ENCODE results near the gene DDX51.

The DDX51 gene

DNA sequence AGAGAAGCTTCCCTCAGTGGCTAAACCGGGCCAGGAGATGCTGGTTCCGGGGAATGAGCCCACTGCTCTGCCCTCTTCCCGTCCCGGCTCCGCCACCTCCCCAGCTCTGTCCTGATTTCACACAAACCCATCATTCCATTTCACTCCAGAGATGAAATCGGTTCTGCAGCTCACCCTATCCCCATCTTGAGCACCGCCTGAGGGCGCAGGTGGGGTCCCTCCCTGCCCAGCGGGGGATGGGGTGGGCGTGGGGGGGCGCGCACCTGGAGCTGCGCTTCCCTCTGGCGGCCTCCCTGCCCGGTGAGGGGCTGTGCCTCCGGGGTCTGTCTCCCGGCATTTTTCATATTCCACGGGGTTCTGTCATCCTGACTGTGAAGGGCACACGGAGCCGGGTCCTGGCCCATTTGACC is 44.8 kb upstream of the DDX51 start:
- TF ChIP-seq, protein P1, sequence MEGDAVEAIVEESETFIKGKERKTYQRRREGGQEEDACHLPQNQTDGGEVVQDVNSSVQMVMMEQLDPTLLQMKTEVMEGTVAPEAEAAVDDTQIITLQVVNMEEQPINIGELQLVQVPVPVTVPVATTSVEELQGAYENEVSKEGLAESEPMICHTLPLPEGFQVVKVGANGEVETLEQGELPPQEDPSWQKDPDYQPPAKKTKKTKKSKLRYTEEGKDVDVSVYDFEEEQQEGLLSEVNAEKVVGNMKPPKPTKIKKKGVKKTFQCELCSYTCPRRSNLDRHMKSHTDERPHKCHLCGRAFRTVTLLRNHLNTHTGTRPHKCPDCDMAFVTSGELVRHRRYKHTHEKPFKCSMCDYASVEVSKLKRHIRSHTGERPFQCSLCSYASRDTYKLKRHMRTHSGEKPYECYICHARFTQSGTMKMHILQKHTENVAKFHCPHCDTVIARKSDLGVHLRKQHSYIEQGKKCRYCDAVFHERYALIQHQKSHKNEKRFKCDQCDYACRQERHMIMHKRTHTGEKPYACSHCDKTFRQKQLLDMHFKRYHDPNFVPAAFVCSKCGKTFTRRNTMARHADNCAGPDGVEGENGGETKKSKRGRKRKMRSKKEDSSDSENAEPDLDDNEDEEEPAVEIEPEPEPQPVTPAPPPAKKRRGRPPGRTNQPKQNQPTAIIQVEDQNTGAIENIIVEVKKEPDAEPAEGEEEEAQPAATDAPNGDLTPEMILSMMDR (IDR thresholded peaks at IDR 0.05; ENCODE audit: insufficient read depth, missing control alignments): no peak
- DNase-seq (ENCODE audit: insufficient read length, low spot score) (no peak), FAIRE-seq (no peak)

DNA sequence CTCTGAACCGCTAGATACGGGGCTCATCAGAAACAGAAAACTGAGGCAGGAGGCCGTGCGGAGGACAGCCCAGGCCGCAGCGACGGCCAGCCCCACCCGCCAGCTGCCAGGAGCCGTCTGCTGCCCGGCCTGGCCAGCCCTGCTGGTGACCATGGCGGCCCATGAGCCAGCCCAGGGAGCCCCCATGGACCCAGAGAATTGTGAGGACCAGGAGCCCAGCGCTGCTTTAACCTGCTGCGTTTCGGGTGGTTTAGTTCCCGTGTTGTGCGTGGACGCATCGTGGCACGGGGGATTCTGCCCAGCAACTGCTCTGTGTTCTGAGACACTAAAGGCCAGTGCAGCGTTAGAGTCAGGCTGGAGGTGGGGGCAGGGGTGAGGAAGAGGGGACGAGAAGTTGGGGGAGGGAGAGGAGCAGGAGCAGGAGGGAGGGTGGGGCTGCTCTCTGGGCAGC is 44.4 kb upstream of the DDX51 start:
- no peak for FAIRE-seq
- TF ChIP-seq, protein P1 (IDR thresholded peaks at IDR 0.05; ENCODE audit: insufficient read depth, missing control alignments): no peak
- DNase-seq (ENCODE audit: insufficient read length, low spot score): no peak

DNA sequence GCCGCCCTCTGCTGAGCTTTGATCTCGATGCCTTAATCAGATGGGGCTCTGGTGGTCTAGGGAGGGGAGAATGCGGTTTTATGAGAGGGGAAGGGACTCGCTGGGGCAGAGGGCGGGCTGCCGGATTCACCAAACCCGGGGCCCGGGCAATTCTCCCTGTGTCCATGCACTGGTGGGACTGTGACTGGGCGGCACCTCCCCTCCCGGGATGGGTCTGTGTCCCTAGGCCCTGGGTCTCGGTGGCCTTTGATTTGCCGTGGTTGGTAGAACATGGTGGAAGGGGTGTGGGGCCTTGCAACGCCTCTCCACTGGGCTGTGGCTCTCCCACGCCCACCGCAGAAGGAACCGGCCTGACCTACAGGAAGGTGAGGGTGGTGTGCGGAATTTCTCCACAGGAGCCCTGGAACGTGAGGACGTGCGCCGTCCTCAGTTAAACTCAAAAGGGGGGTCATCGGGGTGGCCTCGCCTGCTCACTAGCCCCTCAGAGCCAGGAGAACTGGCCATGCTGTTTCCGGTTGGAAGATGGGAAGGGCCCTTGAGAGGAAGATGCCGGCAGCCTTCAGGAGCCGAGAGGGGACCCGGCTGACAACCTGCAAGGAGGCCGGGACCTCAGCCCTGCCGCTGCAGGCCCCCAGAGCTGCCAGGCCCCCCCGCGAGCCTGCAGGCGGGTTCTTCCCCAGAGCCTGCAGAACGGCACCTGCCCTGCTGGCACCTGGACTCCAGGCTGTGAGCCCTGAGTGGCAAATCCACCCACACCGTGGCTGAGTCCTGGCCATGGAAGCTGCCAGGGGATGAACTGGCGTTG is 43.7 kb upstream of the DDX51 start:
- FAIRE-seq (no peak), DNase-seq (ENCODE audit: insufficient read length, low spot score) (no peak)
- TF ChIP-seq, protein P1 (IDR thresholded peaks at IDR 0.05; ENCODE audit: insufficient read depth, missing control alignments): no peak

DNA sequence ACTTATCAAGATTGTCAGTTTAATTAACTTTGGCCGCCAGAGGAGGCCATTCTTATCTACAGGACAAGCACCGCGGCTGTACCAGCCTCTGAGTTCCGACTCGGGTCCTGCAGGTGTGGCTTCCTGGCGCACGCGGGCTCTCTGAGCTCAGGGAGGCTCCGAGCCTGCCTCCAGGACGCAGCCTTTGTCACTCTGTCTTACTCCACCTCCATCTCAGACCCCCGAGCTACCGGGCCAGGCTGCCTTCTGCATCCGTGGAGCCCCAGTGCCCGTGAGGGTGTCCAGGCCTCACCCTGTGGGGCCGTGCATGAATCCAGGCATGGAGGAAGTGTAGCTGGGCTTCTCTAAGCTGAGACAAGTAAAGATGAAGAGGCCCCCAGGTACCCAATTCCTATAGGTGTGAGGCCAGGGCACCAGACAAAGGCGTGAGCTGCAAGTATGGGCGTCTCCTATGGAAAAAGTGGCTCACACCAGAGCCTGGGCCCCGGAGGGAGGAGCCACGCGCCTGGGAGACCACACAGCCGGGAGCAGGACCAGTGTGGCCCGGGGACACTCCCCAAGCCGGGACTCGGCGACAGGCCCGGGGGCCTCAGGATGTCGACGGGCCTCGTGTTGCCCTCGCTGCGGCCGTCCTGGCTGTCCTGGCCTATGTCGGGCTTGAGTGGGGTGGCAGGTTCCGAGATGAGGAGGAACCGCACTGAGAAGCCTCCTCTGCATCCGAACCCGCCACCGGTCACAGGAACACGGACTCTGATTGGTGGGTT is 42.9 kb upstream of the DDX51 start:
- no peak for DNase-seq (ENCODE audit: insufficient read length, low spot score)
- TF ChIP-seq, protein P1 (IDR thresholded peaks at IDR 0.05; ENCODE audit: insufficient read depth, missing control alignments): no peak
- no peak for FAIRE-seq

DNA sequence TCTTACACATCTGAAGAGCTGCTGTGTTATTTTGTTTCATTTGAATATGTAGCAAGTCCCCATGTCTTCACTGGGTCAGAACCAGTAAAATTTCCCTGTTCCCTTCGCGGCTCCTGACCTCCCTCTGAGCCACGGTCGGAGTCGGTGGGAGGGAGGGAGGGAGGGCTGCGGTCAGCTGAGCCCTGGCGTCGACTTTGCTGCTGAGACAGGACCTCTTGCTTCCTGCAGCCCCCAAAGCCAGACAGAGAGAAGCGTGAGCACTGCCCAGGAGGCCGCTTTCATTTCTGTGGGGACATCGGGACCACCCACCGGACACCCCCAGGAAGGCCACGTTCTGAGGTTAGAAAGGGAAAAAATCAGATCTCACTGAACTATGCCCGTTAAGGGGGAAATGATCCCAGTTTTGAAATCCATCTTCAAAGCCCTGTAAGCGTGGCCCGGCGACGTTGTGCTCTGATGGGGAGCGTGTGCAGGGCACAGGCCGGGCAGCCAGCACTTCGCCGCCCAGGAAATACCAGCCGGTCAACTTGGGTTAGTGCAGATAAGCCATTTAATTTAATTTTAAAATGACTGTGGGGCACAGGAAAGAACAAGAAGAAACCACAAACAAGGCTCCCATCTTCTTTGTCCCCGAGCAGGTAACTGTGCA is 42.2 kb upstream of the DDX51 start:
- TF ChIP-seq, protein P1 (IDR thresholded peaks at IDR 0.05; ENCODE audit: insufficient read depth, missing control alignments): no peak
- no peak for FAIRE-seq

DNA sequence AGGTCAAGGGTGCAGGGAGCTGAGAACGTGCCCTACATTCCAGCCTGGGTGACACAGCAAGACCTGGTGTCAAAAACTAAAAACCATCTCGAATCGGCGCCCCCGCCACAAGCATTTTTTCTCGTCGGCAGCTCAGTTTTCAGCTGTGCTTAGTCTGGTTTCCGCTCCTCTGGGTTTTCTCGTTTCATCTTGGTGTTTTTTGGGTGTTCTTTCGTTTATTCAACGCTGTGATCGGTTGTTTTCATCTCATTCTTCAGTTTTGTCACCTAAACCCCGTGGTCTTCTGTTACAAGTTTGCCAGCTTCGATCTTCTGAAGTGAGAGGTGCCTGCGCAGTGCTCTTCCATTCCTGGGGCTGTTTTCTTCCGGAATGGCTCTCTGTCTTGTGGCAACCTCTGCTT is 41.6 kb upstream of the DDX51 start:
- TF ChIP-seq, protein P1 (IDR thresholded peaks at IDR 0.05; ENCODE audit: insufficient read depth, missing control alignments): no peak
- no peak for DNase-seq (ENCODE audit: insufficient read length, low spot score)
- no peak for FAIRE-seq

More for the DNA sequence above, 42.2 kb upstream of the DDX51 start:
- no peak for DNase-seq (ENCODE audit: insufficient read length, low spot score)

Measured in D721Med (cell line).